CD14-positive monocyte (primary cell): ENCODE measurements around the gene GABARAP. TPM values are rescaled to one million over a fixed set of nuclear protein-coding genes. Genes with fewer than 3 reads are reported as not detected.

ENCODE experiments used
- DNase-seq, 3 donors: peaks; one replicate each; pipeline ENCODE4 v3.0.0-alpha.2; 2011 to 2022
- H2AFZ ChIP-seq: 2 replicates; pipeline ENCODE4 v1.6.0; 2012; ENCODE audit warnings: mild to moderate bottlenecking, low read depth, low read length, inconsistent platforms; ENCODE audit not compliant: insufficient read depth, poor library complexity, severe bottlenecking
- H3K27ac ChIP-seq, 2 donors: 1 replicate in 1 of 2; 2 replicates in 1 of 2; pipeline ENCODE4 v1.5.1; 2012 to 2013; ENCODE audit warnings: low read length in 2 of 2, control low read depth in 1 of 2, inconsistent platforms in 1 of 2, low read depth in 1 of 2, mild to moderate bottlenecking in 1 of 2
- H3K27me3 ChIP-seq, 2 donors: one replicate each; pipeline versions ENCODE4 v1.6.0 to v1.6.1; 2011 to 2013; ENCODE audit warnings: low read length in 2 of 2; ENCODE audit not compliant: control insufficient read depth in 2 of 2, insufficient read depth in 2 of 2
- H3K36me3 ChIP-seq, 2 donors: replicated peaks in 1 of 2; 1 replicate in 1 of 2; 2 replicates in 1 of 2; pipeline versions ENCODE4 v1.5.1 to v1.6.1; 2012 to 2013; ENCODE audit warnings: low read length in 2 of 2, control low read depth in 1 of 2, inconsistent platforms in 1 of 2, mild to moderate bottlenecking in 1 of 2; ENCODE audit not compliant: insufficient read depth in 2 of 2, control insufficient read depth in 1 of 2
- H3K4me1 ChIP-seq, 2 donors: 1 replicate in 1 of 2; 2 replicates in 1 of 2; pipeline versions ENCODE4 v1.5.1 to v1.6.1; 2012 to 2013; ENCODE audit warnings: low read length in 2 of 2, control low read depth in 1 of 2, inconsistent platforms in 1 of 2, mild to moderate bottlenecking in 1 of 2, moderate library complexity in 1 of 2; ENCODE audit not compliant: insufficient read depth in 2 of 2, control insufficient read depth in 1 of 2
- H3K4me2 ChIP-seq: replicated peaks from 2 replicates; pipeline ENCODE3; 2012; ENCODE audit warnings: low read length, moderate library complexity, mild to moderate bottlenecking; ENCODE audit not compliant: poor library complexity, severe bottlenecking; ENCODE audit errors: extremely low read depth
- H3K4me3 ChIP-seq, 3 experiments: fragments of 200-600 bp in 1 of 3; sonication (generic) in 1 of 3; replicated peaks in 1 of 3; 1 replicate in 2 of 3; 2 replicates in 1 of 3; pipeline ENCODE4 v1.5.1; 2011 to 2013; ENCODE audit warnings: low read length in 3 of 3, mild to moderate bottlenecking in 3 of 3, control low read depth in 2 of 3, low read depth in 2 of 3, inconsistent platforms in 1 of 3, moderate library complexity in 1 of 3
- H3K79me2 ChIP-seq: 2 replicates; pipeline ENCODE4 v1.6.0; 2012; ENCODE audit warnings: mild to moderate bottlenecking, control low read depth, inconsistent platforms, low read length, moderate library complexity; ENCODE audit not compliant: insufficient read depth
- H3K9ac ChIP-seq: 2 replicates; pipeline ENCODE4 v1.6.0; 2017; ENCODE audit warnings: low read length, mild to moderate bottlenecking; ENCODE audit not compliant: insufficient read depth, poor library complexity, severe bottlenecking
- H3K9me3 ChIP-seq, 2 donors: replicated peaks in 1 of 2; 1 replicate in 1 of 2; 2 replicates in 1 of 2; pipeline versions ENCODE4 v1.5.1 to v1.6.1; 2012 to 2013; ENCODE audit warnings: low read length in 2 of 2, control low read depth in 1 of 2; ENCODE audit not compliant: control insufficient read depth in 1 of 2, insufficient read depth in 1 of 2
- H4K20me1 ChIP-seq: 2 replicates; pipeline ENCODE4 v1.6.0; 2012; ENCODE audit warnings: mild to moderate bottlenecking, low read length, control low read depth, moderate library complexity; ENCODE audit not compliant: insufficient read depth
- H3K27ac Mint-ChIP-seq, 7 donors: one replicate each; pipeline ENCODE4 v1.8.0; 2020; ENCODE audit warnings: mild to moderate bottlenecking in 7 of 7, mixed read lengths in 7 of 7, moderate library complexity in 6 of 7, inconsistent platforms in 2 of 7
- H3K27me3 Mint-ChIP-seq, 3 donors: one replicate each; pipeline ENCODE4 v1.8.0; 2021 to 2022; ENCODE audit warnings: low read depth in 3 of 3, mild to moderate bottlenecking in 3 of 3, mixed read lengths in 3 of 3, moderate library complexity in 3 of 3, inconsistent platforms in 1 of 3
- H3K36me3 Mint-ChIP-seq, 2 donors: one replicate each; pipeline ENCODE4 v1.8.0; 2020; ENCODE audit warnings: mixed read lengths in 2 of 2, inconsistent platforms in 1 of 2, mild to moderate bottlenecking in 1 of 2
- H3K4me1 Mint-ChIP-seq: one replicate; pipeline ENCODE4 v1.8.0; 2020; ENCODE audit warnings: mild to moderate bottlenecking, mixed read lengths
- H3K4me3 Mint-ChIP-seq, 2 donors: one replicate each; pipeline ENCODE4 v1.8.0; 2020; ENCODE audit warnings: mild to moderate bottlenecking in 2 of 2, mixed read lengths in 2 of 2, moderate library complexity in 1 of 2
- H3K9me3 Mint-ChIP-seq, 7 donors: one replicate each; pipeline ENCODE4 v1.8.0; 2020 to 2022; ENCODE audit warnings: mixed read lengths in 7 of 7, mild to moderate bottlenecking in 6 of 7, moderate library complexity in 6 of 7, inconsistent platforms in 2 of 7
- CTCF ChIP-seq: fragments of 200-600 bp; IDR thresholded peaks from one replicate; pipeline ENCODE4 v1.8.0; 2022; ENCODE audit warnings: antibody characterized with exemption, mild to moderate bottlenecking
- WGBS: methylation state at CpG from one replicate; pipeline ENCODE4 v1.1.5; 2013; ENCODE audit warnings: missing lambda C conversion rate; ENCODE audit not compliant: insufficient coverage; 5-methylcytosine and 5-hydroxymethylcytosine counted together
- intact Hi-C, 2 donors: fragments of 100-400 bp; cut with micrococcal nuclease; formaldehyde crosslinking; loops; one replicate each; pipeline versions ENCODE4 v1.15.0 to v1.15.1; 2023
- polyA minus RNA-seq: library from RNA; depleted of rRNA, polyadenylated mRNA; stranded (reverse); fragments of >200 nt; gene quantifications from 2 replicates; pipeline ENCODE4 v1.2.3, GENCODE V29; 2012
- polyA plus RNA-seq, 3 donors: library from polyadenylated mRNA; depleted of rRNA in 1 of 3; unstranded in 2 of 3; stranded (reverse) in 1 of 3; fragments of 300-500 nt in 2 of 3; fragments of >200 nt in 1 of 3; fragmentation: Illumina TruSeq in 2 of 3; gene quantifications; 1 replicate in 2 of 3; 2 replicates in 1 of 3; pipeline ENCODE4 v1.2.3, GENCODE V29; 2012 to 2021
- total RNA-seq, 12 experiments: library from RNA in 1 of 12; stranded (reverse) in 1 of 12; fragments of 120-200 nt in 1 of 12; gene quantifications; one replicate each; pipeline ENCODE4 v1.2.4 and lab custom pipeline; 2013 to 2026; ENCODE audit warnings: mixed read lengths in 6 of 12, inconsistent platforms in 1 of 12

GABARAP gene
- total RNA-seq (2013), result 1,042 TPM
- polyA plus RNA-seq (1,000 to 10,000 TPM; 1,029 to 2,937 (median 2,814) TPM), polyA minus RNA-seq (255 and 507 TPM in 2 replicates), total RNA-seq (lab: John Stamatoyannopoulos, UW) (3.6 to 17.7 (median 8.3) reads per million in 11 experiments)

- Mint-ChIP-seq H3K27me3 (peaks cover 0 to 3% (median 0%) of the 10 kb centered on the region in 3 donors), H3K27ac (peak within 1 kb of the TSS; percentile 99 to 100 (median 100)), H3K36me3 (peaks cover 35 to 59% of the 10 kb centered on the region in 2 donors), H3K9me3 (peaks cover 0 to 4% (median 0%) of the 10 kb centered on the region in 7 donors), H3K4me1 (peaks cover 31% of the 10 kb centered on the region), H3K4me3 (peak within 1 kb of the TSS; percentile 98 to 99)
- H3K27me3 ChIP-seq, result no peaks in the 10 kb centered on the region
- peaks cover 69% of the 10 kb centered on the region for H3K79me2 ChIP-seq
- H3K4me2 ChIP-seq, result peak within 1 kb of the TSS; percentile 100
- peak within 1 kb of the TSS; percentile 99 to 100 for H3K27ac ChIP-seq
- H3K36me3 ChIP-seq, result peaks cover 31 to 34% of the 10 kb centered on the region in 2 donors
- TF ChIP-seq CTCF, result no peak
- peaks cover 30 to 37% of the 10 kb centered on the region in 2 donors for H3K4me1 ChIP-seq
- peaks cover 17% of the 10 kb centered on the region for H4K20me1 ChIP-seq
- no peaks in the 10 kb centered on the region for H3K9me3 ChIP-seq
- WGBS, result under 1% methylated on average over 50 of the region's 62 CpGs
- intact Hi-C loops, result loop anchor here in 1 of 2 donors (1.0 kb wide), 1 partner anchor 9 kb away; the partner anchor contains the start of gene CTDNEP1
- H2AFZ ChIP-seq, result peak within 1 kb of the TSS; percentile 84
- peak; percentile 92 to 96 (median 93) for DNase-seq
- H3K4me3 ChIP-seq, result peak within 1 kb of the TSS; percentile 95 to 100 (median 98)
- peak within 1 kb of the TSS; percentile 100 for H3K9ac ChIP-seq
Observed at GRCh38 chr17:7241783-7242716, at the start of gene GABARAP. TSS of gene GABARAP (minus strand) at chr17:7242449. CDS start at chr17:7242330, 119 bp downstream.

GRCh38 chr17:7290685-7291084 lies 48.4 kb upstream of the GABARAP start:
- no peak overlapping the region for H3K27ac Mint-ChIP-seq
- H3K27me3 Mint-ChIP-seq, result peaks cover 72 to 89% (median 73%) of the 10 kb centered on the region in 3 donors
- Histone ChIP-seq H3K4me3 (no peak overlapping the region), H3K9ac (no peak overlapping the region), H2AFZ (no peak overlapping the region), H3K36me3 (no peaks in the 10 kb centered on the region), H3K9me3 (peaks cover 0 to 13% of the 10 kb centered on the region in 2 donors), H3K4me1 (peaks cover 12 to 21% of the 10 kb centered on the region in 2 donors), H3K79me2 (no peaks in the 10 kb centered on the region), H3K27ac (no peak overlapping the region), H3K27me3 (peaks cover 28 to 62% of the 10 kb centered on the region in 2 donors), H4K20me1 (no peaks in the 10 kb centered on the region), H3K4me2 (no peak overlapping the region)
- H3K4me3 Mint-ChIP-seq, result peak overlapping the region in 1 of 2 donors; percentile 59
- 89% methylated on average over 8 of the region's 11 CpGs for WGBS
- H3K36me3 Mint-ChIP-seq, result peaks cover 0 to 4% of the 10 kb centered on the region in 2 donors
- intact Hi-C loops, result loop anchor here in 1 of 2 donors (5.0 kb wide), 1 partner anchor 248 kb away; the partner anchor contains the start of gene SLC16A11
- peaks cover 0 to 18% (median 12%) of the 10 kb centered on the region in 7 donors for H3K9me3 Mint-ChIP-seq
- no peak for TF ChIP-seq CTCF
- H3K4me1 Mint-ChIP-seq, result peaks cover 13% of the 10 kb centered on the region
- DNase-seq, result no peak
